ENCODE data around the gene IDH3G.

DNA sequence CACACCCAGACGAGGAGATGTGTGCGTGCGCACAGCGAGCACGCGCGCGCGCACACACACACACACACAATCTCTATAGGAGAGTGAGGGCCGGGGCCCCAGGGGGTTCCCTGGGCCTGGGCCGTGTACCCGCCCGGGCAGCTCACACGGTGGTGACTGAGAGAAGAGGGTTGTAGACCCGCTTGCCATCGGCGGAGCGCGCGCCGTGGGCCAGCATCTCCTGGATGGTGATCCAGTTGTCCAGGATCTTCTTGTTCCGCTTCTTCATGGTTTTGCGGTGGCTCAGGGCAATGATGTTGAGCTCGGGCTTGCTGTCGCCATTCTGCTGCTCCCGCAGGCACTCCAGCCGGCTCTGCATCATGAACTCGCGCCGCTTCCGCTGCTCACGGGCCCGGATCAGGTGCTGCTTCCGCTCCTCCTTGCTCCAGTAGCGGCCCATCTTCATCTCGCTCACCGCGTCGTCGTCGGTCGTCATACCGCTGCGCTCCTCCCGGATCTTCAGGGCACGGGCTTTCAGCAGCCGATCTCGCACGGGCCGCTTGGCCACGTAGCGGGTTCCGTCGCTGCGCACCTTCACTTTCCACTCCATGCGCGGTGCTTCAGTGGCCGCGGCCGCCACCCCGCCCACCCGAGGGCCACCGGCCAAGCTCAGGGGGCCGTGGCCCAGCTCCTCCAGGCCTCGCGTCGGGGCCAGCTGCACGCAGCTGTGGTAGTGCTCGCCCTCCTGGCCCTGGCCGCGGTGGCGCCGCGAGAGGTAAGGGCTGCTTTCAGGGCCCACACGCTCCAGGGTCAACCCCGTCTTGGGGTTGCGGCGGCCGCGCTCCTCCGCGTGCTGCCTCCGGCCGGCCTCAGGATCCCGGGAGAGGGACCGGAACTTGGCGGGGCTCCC is 9.3 kb upstream of the IDH3G start:
- TF ChIP-seq, protein P1, sequence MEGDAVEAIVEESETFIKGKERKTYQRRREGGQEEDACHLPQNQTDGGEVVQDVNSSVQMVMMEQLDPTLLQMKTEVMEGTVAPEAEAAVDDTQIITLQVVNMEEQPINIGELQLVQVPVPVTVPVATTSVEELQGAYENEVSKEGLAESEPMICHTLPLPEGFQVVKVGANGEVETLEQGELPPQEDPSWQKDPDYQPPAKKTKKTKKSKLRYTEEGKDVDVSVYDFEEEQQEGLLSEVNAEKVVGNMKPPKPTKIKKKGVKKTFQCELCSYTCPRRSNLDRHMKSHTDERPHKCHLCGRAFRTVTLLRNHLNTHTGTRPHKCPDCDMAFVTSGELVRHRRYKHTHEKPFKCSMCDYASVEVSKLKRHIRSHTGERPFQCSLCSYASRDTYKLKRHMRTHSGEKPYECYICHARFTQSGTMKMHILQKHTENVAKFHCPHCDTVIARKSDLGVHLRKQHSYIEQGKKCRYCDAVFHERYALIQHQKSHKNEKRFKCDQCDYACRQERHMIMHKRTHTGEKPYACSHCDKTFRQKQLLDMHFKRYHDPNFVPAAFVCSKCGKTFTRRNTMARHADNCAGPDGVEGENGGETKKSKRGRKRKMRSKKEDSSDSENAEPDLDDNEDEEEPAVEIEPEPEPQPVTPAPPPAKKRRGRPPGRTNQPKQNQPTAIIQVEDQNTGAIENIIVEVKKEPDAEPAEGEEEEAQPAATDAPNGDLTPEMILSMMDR (IDR thresholded peaks at IDR 0.05; ENCODE audit: insufficient read depth, low read depth, low read length): no peak
- TF ChIP-seq EZH2 (IDR thresholded peaks at IDR 0.05; ENCODE audit: insufficient read depth, low read length): no peak

Data from astrocyte (in vitro differentiated cells and primary cell).